Esophagus muscularis mucosa (tissue), 4 donors: Measurements from ENCODE around the gene SKI.

ENCODE experiments used
- CTCF ChIP-seq, 3 experiments: fragments of 200-600 bp in 2 of 3; fragments of 450-650 bp in 1 of 3; sonication (generic) in 2 of 3; IDR thresholded peaks; one replicate each; pipeline ENCODE4 v1.5.1; 2017 to 2019; ENCODE audit warnings: antibody characterized with exemption in 3 of 3, mild to moderate bottlenecking in 2 of 3, moderate library complexity in 1 of 3
- EP300 ChIP-seq: sonication (generic); formaldehyde crosslinking; IDR thresholded peaks from one replicate; pipeline ENCODE4 v1.6.1; 2017; ENCODE audit warnings: antibody characterized with exemption
- POLR2AphosphoS5 ChIP-seq, 2 donors: sonication (generic); formaldehyde crosslinking; IDR thresholded peaks; one replicate each; pipeline ENCODE4 v1.6.1; 2017; ENCODE audit warnings: antibody characterized with exemption in 2 of 2

- no peak for TF ChIP-seq CTCF (IDR thresholded peaks at IDR 0.05)
- no peak for TF ChIP-seq POLR2AphosphoS5 (IDR thresholded peaks at IDR 0.05)
- TF ChIP-seq EP300 = no peak
Measured at GRCh38 chr1:2224170-2224584, 3.9 kb upstream of the SKI start.
